Body of pancreas (tissue), 4 donors: ENCODE data around the gene MRTFB.

Experiments
- POLR2A ChIP-seq, 3 donors: fragments of 450-650 bp; IDR thresholded peaks; one replicate each; pipeline ENCODE4 v1.6.1; 2016; ENCODE audit warnings: antibody characterized with exemption in 3 of 3, mild to moderate bottlenecking in 2 of 3
- TF ChIP-seq, protein P1 (sequence below), 7 experiments: fragments of 450-650 bp in 4 of 7; fragments of 200-600 bp in 3 of 7; sonication (generic) in 3 of 7; IDR thresholded peaks; one replicate each; pipeline ENCODE4 v1.5.1; 2016 to 2019; ENCODE audit warnings: antibody characterized with exemption in 7 of 7

DNA sequence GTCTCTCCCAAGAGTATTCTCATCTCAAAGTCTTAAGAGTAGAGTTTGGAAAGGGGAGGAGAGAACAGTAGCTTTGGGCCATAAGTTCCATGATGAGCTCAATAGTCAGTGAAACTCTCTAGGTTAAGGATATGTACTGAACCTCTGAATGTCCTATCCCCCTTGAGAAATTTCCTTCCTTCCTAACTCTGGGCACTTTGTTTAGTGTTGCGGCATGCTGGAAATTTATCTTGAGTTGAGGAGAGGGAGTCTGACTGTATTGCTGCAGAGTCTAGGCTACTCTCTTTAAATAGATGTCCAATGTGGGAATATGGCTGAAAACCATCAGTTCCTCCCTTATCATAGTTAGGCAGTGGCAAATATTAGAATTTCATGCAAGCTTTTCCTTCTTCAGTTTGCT lies 16.1 kb downstream of the MRTFB start:
- TF ChIP-seq, protein P1, sequence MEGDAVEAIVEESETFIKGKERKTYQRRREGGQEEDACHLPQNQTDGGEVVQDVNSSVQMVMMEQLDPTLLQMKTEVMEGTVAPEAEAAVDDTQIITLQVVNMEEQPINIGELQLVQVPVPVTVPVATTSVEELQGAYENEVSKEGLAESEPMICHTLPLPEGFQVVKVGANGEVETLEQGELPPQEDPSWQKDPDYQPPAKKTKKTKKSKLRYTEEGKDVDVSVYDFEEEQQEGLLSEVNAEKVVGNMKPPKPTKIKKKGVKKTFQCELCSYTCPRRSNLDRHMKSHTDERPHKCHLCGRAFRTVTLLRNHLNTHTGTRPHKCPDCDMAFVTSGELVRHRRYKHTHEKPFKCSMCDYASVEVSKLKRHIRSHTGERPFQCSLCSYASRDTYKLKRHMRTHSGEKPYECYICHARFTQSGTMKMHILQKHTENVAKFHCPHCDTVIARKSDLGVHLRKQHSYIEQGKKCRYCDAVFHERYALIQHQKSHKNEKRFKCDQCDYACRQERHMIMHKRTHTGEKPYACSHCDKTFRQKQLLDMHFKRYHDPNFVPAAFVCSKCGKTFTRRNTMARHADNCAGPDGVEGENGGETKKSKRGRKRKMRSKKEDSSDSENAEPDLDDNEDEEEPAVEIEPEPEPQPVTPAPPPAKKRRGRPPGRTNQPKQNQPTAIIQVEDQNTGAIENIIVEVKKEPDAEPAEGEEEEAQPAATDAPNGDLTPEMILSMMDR (IDR thresholded peaks at IDR 0.05): no peak
- no peak for TF ChIP-seq POLR2A (IDR thresholded peaks at IDR 0.05)
